Small intestine (tissue), 7 donors: ENCODE data around the gene ST8SIA1. TPM values are rescaled to one million over a fixed set of nuclear protein-coding genes. Genes with fewer than 3 reads are reported as not detected.

Experiments used
- DNase-seq, 2 donors: peaks; one replicate each; pipeline versions ENCODE4 v3.0.0 to v3.0.0-alpha.2; 2013
- FAIRE-seq: peaks from 2 replicates; lab custom pipeline; 2012; peaks lifted over from hg19 to GRCh38; lab: Jason Lieb, UNC
- H3K27ac ChIP-seq, 3 donors: one replicate each; pipeline ENCODE4 v1.5.1; 2013; ENCODE audit warnings: low read length in 2 of 3, mild to moderate bottlenecking in 2 of 3, control low read depth in 1 of 3, inconsistent platforms in 1 of 3, low read depth in 1 of 3, moderate library complexity in 1 of 3
- H3K27me3 ChIP-seq, 3 donors: one replicate each; pipeline ENCODE4 v1.6.1; 2013; ENCODE audit warnings: low read length in 3 of 3, inconsistent platforms in 1 of 3; ENCODE audit not compliant: control insufficient read depth in 3 of 3, insufficient read depth in 3 of 3
- H3K36me3 ChIP-seq, 3 donors: one replicate each; pipeline ENCODE4 v1.6.1; 2013; ENCODE audit warnings: low read length in 3 of 3, inconsistent platforms in 1 of 3, low read depth in 1 of 3, mild to moderate bottlenecking in 1 of 3, moderate library complexity in 1 of 3; ENCODE audit not compliant: control insufficient read depth in 3 of 3, insufficient read depth in 2 of 3
- H3K4me1 ChIP-seq, 3 donors: one replicate each; pipeline ENCODE4 v1.6.1; 2013; ENCODE audit warnings: low read length in 2 of 3, inconsistent platforms in 1 of 3, low read depth in 1 of 3, mild to moderate bottlenecking in 1 of 3, moderate library complexity in 1 of 3; ENCODE audit not compliant: control insufficient read depth in 3 of 3, insufficient read depth in 2 of 3
- H3K4me3 ChIP-seq, 3 donors: one replicate each; pipeline ENCODE4 v1.5.1; 2013; ENCODE audit warnings: low read length in 3 of 3, control low read depth in 1 of 3, inconsistent platforms in 1 of 3, low read depth in 1 of 3, mild to moderate bottlenecking in 1 of 3, moderate library complexity in 1 of 3
- H3K9me3 ChIP-seq, 2 donors: one replicate each; pipeline ENCODE4 v1.6.1; 2013; ENCODE audit warnings: low read depth in 1 of 2, low read length in 1 of 2; ENCODE audit not compliant: control insufficient read depth in 2 of 2, insufficient read depth in 1 of 2
- WGBS, 3 donors: extraction: QIAGEN DNeasy Blood & Tissue Kit; methylation state at CpG; one replicate each; pipeline ENCODE4 v1.1.7; 2013; 5-methylcytosine and 5-hydroxymethylcytosine counted together
- polyA plus RNA-seq, 4 donors: library from polyadenylated mRNA; stranded (reverse) in 3 of 4; unstranded in 1 of 4; fragments of 200-250 nt in 3 of 4; fragments of 120-200 nt in 1 of 4; gene quantifications; one replicate each; pipeline versions ENCODE4 v1.2.1 to v1.2.3, GENCODE V29; 2013
- donor health status: healthy with polysubstance abuse.
- donor health status: control.
- donor health status: control.
- donor health status: Bipolar disorder and iron deficiency.
- donor health status: healthy.

Gene ST8SIA1
- polyA plus RNA-seq, 4 donors = 0.81 to 1.4 (median 1.4) TPM; not detected in 1

DNA sequence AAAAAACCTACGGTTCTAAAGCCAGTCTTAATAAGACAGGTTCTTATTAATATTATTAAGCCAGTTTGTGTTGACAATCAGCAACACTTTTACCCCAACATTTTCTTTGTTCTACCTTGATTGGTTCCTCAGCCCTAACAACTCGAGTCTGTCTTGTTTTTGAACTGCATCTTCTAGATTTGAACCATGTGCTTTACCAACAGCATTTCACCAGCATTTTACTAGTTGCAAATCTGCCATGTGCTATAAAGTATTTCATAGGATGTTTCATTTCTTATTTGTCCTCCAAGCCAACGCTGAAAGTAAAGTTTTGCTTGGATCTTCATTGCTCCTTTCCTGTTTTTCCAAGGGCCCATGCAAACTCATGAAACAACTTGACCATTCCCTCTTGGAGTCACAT lies 133.4 kb downstream of the ST8SIA1 start:
- FAIRE-seq (no peak), DNase-seq (no peak)
- Histone ChIP-seq H3K27me3 (no peaks in the 10 kb centered on the region), H3K4me1 (no peaks in the 10 kb centered on the region), H3K4me3 (no peak overlapping the region), H3K9me3 (no peaks in the 10 kb centered on the region), H3K27ac (no peak overlapping the region), H3K36me3 (no peaks in the 10 kb centered on the region)
- WGBS, 3 donors = 71 to 85% (median 76%) methylated on average over 3 of the region's 3 CpGs

DNA sequence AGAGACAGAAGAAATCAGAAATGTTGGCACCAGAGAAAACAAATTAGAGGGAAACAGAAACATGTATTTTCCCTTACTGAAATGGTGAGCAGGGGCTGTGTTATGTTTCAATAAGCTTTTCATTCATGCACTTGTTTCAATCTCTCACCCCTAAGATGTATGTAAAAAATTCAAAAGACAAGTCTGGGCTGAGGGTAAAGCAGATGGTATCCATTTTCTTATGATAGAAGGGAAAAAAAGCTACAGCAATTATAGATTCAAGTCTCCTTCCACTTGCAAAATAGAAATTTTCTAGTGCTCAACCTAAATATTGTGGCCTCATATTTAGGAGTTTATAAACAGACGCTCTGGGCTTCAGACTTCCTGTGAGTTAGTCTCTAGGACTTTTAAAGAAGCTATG lies 138.3 kb downstream of the ST8SIA1 start:
- Histone ChIP-seq H3K36me3 (no peaks in the 10 kb centered on the region), H3K27ac (no peak overlapping the region), H3K9me3 (no peaks in the 10 kb centered on the region), H3K4me3 (no peak overlapping the region), H3K27me3 (no peaks in the 10 kb centered on the region), H3K4me1 (no peaks in the 10 kb centered on the region)
- DNase-seq = no peak
- no peak for FAIRE-seq
- 66 to 97% (median 72%) methylated on average over 1 of the region's 1 CpG for WGBS, 3 donors

DNA sequence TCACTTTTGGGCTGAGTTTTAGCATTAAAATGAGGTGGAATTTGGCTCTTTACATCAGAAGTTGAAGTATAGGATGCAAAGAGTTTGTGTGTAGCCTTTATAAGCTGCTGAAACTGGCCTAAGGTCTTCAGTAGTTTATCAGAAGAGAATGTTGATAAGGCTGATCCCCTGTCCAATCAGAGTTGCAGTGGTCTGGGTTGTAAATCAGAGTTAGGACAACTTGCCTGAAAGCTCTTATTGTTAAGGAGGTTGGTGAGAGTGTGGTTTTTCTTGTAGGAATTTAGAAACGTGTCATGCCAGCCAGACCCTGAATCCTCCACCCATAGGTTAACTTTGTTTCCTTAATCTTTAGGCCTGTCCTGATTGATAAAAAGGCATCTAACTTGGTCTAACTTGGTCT lies 143.5 kb downstream of the ST8SIA1 start:
- no peaks in the 10 kb centered on the region for H3K4me1 ChIP-seq
- WGBS, 3 donors = 0 to 34% (median 19%) methylated on average over 1 of the region's 1 CpG
- no peaks in the 10 kb centered on the region for H3K36me3 ChIP-seq
- H3K27ac ChIP-seq = no peak overlapping the region
- H3K27me3 ChIP-seq = no peaks in the 10 kb centered on the region
- DNase-seq (peak in 1 of 2 donors; percentile 15), FAIRE-seq (no peak)
- H3K9me3 ChIP-seq = no peaks in the 10 kb centered on the region
- H3K4me3 ChIP-seq = no peak overlapping the region

DNA sequence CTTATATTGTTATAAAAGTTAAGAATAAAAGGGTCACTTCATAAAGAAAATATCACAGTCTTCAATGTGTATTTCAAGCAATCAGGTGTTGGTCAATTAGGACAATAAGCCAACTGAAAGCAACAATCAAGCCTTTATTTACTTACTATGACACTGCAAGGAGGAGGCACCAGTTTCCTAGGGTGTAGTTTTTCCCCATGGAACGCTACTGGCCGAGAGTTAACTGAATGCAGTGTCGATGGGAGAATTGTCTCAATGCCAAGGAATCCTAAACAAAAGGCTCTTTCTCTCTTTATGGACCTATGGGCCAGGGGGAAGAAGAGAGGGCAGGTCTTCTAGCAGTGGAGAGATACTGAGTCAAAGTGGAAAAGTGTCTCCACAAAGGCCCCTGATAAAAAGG lies 146.1 kb downstream of the ST8SIA1 start:
- WGBS, 3 donors = 56 to 80% (median 63%) methylated on average over 3 of the region's 3 CpGs
- Histone ChIP-seq H3K36me3 (no peaks in the 10 kb centered on the region), H3K27ac (no peak overlapping the region), H3K9me3 (no peaks in the 10 kb centered on the region), H3K4me1 (no peaks in the 10 kb centered on the region), H3K27me3 (no peaks in the 10 kb centered on the region), H3K4me3 (no peak overlapping the region)
- no peak for FAIRE-seq
- DNase-seq = no peak

DNA sequence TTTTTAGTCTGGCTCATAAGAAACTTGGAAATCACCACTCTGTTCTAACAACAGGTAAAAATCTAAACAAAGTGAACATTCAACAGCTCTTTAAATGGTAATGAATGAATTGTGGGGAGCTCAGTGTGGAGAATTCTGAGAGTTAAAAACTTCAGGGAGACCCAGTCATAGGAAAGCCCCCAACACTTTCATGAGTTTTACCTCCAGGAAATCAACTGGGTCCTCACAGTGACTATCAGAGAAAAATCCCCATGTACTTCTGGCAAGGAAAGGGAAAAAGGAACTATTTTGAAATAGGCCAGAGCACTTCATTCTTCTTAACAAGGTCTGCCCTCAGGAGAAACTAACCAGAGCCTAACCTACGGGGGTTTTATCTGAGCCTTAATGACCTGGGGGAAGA lies 153.8 kb downstream of the ST8SIA1 start:
- no peak overlapping the region for H3K27ac ChIP-seq
- DNase-seq (no peak), FAIRE-seq (no peak)
- H3K4me3 ChIP-seq = no peak overlapping the region
- H3K27me3 ChIP-seq = no peaks in the 10 kb centered on the region
- H3K4me1 ChIP-seq = no peaks in the 10 kb centered on the region
- H3K36me3 ChIP-seq = no peaks in the 10 kb centered on the region
- WGBS, 3 donors = 54 to 75% (median 60%) methylated on average over 1 of the region's 1 CpG
- no peaks in the 10 kb centered on the region for H3K9me3 ChIP-seq

DNA sequence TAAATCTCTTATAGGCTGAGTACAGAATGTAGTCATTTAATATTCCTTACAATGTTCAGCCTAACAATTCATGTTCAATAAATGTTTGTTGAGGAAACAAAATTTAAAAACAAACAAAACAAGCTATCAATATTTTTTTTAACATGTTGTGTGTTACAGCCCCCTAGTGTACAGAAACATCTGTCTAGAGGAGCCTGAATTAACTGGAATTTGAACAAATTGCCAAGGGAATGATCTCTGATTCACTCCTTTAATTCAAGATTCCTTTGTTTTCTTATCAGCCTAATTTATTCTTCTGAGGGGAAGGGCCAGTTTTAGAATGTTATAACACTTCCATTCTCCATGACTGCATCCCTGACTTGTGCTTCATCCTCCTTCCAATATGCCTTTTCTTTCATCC lies 161.3 kb downstream of the ST8SIA1 start:
- DNase-seq (no peak), FAIRE-seq (no peak)
- H3K36me3 ChIP-seq = no peaks in the 10 kb centered on the region
- no peaks in the 10 kb centered on the region for H3K4me1 ChIP-seq
- no peak overlapping the region for H3K27ac ChIP-seq
- H3K27me3 ChIP-seq = no peaks in the 10 kb centered on the region
- peaks cover 0 to 2% of the 10 kb centered on the region in 2 donors for H3K9me3 ChIP-seq
- no peak overlapping the region for H3K4me3 ChIP-seq

DNA sequence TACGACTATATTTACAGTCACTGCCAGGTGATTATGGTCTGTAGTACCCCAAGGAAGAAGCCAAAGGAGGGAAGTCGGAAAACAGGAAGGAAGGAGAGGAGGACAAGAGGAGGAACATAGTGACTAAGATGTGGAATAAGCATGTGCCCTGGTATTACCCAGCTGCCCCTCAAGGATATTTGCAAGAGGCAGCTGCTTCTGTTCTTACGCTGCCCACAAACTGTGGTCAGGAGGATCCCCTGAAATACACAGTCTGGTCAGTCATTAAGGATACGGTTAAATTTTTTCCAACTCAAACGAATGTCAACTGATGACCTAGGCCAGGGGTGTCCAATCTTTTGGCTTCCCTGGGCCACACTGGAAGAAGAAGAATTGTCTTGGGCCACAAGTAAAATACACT lies 162.0 kb downstream of the ST8SIA1 start:
- H3K4me1 ChIP-seq = no peaks in the 10 kb centered on the region
- no peak for FAIRE-seq
- H3K27me3 ChIP-seq = no peaks in the 10 kb centered on the region
- no peaks in the 10 kb centered on the region for H3K36me3 ChIP-seq
- peaks cover 0 to 2% of the 10 kb centered on the region in 2 donors for H3K9me3 ChIP-seq
- 71 to 81% (median 76%) methylated on average over 5 of the region's 5 CpGs for WGBS, 3 donors
- DNase-seq = no peak
- H3K4me3 ChIP-seq = no peak overlapping the region
- no peak overlapping the region for H3K27ac ChIP-seq

DNA sequence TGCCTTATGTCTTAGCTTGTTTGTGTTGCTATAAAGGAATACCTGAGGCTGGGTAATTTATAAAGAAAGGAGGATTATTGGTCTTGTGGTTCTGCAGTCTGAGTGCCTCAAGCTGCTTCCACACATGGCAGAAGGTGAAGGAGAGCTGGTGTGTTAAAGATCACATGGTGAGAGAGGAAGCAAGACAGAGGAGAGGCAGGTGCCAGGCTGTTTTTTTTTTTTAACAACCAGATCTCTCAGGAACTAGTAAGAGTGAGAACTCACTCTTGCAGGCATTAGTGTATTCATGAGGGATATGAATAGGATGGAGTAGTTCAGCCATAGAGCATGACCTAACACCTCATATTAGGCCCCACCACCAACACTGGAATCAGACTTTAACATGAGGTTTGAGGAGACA lies 165.1 kb downstream of the ST8SIA1 start:
- no peak overlapping the region for H3K27ac ChIP-seq
- H3K4me1 ChIP-seq = no peaks in the 10 kb centered on the region
- FAIRE-seq = no peak
- peaks cover 0 to 2% of the 10 kb centered on the region in 2 donors for H3K9me3 ChIP-seq
- no peaks in the 10 kb centered on the region for H3K27me3 ChIP-seq
- DNase-seq = no peak
- H3K4me3 ChIP-seq = no peak overlapping the region
- no peaks in the 10 kb centered on the region for H3K36me3 ChIP-seq

DNA sequence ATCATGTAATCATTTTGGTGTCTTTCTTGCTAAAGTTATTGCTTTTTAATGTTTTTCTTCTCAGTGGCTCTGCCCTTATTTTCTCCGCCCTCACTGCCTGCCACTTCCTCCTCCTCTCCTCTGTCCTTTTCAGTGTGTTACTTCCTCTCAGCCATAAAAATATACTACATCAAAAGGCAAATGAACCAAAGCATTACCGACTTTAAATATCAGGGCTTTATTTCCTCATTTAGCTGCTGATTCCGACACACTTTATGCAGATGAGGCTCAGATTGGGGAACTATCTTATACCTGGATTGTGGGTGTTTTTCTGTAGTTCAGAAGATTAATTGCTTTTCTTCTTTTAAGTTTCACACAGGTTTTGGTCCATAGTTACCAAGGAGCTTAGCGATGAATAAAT lies 170.4 kb downstream of the ST8SIA1 start:
- Histone ChIP-seq H3K36me3 (no peaks in the 10 kb centered on the region), H3K27me3 (no peaks in the 10 kb centered on the region), H3K27ac (no peak overlapping the region), H3K4me1 (no peaks in the 10 kb centered on the region), H3K9me3 (no peaks in the 10 kb centered on the region), H3K4me3 (no peak overlapping the region)
- no peak for DNase-seq
- FAIRE-seq = no peak
- 59 to 72% (median 67%) methylated on average over 4 of the region's 4 CpGs for WGBS, 3 donors
